Stomach (tissue), 4 donors: ENCODE results near the gene TMEM141.
A peak's percentile ranks its signal among the peaks of the same experiment; 100 is the strongest.

Experiments used
- EP300 ChIP-seq: sonication (generic); formaldehyde crosslinking; IDR thresholded peaks from one replicate; pipeline ENCODE4 v1.6.1; 2017; ENCODE audit warnings: antibody characterized with exemption
- POLR2A ChIP-seq, 4 donors: fragments of 450-650 bp; IDR thresholded peaks; one replicate each; pipeline ENCODE4 v1.6.1; 2016; ENCODE audit warnings: antibody characterized with exemption in 4 of 4, control low read depth in 2 of 4, mild to moderate bottlenecking in 1 of 4, moderate library complexity in 1 of 4
- TF ChIP-seq, protein P1 (sequence below), 7 experiments: fragments of 450-650 bp in 4 of 7; fragments of 200-600 bp in 3 of 7; sonication (generic) in 3 of 7; IDR thresholded peaks; one replicate each; pipeline ENCODE4 v1.5.1; 2016 to 2019; ENCODE audit warnings: antibody characterized with exemption in 7 of 7, control low read depth in 2 of 7, mild to moderate bottlenecking in 1 of 7

DNA sequence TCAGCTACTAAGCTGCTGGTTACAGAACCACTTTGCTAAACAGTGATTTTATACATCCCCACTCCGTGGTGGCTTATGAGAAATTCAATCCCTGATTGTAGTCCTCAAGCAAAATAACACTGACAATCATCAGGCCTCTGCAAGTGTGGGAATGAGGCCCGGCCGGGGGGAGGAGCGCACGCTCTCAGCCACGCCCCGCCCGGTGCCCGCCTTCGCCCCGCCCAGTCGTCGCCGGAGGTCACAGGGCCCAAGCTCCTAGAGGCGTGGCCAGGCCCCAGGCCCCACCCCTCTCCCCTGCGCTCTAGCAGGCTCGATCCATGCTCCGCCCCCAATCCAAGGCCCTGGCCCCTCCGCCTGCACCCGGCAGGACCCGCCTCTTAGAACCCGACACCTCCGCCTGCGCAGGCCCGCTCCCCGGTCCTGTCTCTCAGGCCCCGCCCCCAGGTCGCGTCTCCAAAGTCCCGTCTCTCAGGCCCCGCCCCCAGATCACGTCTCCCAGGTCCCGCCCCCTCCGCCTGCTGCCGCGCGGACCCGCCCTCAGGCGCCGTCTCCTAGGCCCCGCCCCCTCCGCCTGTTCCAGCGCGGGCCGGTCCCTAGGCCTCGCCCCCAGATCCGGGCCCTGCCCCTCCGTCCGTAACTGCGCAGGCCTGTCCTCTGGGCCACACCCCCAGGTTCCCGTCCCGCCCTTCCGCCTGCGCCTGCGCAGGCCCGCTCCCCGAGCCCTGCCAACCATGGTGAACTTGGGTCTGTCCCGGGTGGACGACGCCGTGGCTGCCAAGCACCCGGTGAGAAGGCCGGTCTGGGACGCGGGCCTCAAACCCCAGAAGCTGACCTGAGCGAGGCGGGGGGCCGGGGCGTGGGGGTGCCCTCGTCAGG, at the start of gene TMEM141:
- peak in 2 of 4 donors; percentile 46 to 61 for TF ChIP-seq POLR2A (IDR thresholded peaks at IDR 0.05)
- TF ChIP-seq EP300: no peak
- TF ChIP-seq, protein P1, sequence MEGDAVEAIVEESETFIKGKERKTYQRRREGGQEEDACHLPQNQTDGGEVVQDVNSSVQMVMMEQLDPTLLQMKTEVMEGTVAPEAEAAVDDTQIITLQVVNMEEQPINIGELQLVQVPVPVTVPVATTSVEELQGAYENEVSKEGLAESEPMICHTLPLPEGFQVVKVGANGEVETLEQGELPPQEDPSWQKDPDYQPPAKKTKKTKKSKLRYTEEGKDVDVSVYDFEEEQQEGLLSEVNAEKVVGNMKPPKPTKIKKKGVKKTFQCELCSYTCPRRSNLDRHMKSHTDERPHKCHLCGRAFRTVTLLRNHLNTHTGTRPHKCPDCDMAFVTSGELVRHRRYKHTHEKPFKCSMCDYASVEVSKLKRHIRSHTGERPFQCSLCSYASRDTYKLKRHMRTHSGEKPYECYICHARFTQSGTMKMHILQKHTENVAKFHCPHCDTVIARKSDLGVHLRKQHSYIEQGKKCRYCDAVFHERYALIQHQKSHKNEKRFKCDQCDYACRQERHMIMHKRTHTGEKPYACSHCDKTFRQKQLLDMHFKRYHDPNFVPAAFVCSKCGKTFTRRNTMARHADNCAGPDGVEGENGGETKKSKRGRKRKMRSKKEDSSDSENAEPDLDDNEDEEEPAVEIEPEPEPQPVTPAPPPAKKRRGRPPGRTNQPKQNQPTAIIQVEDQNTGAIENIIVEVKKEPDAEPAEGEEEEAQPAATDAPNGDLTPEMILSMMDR (IDR thresholded peaks at IDR 0.05): no peak
